Measurements from ENCODE around the gene IL1R1. TPM values are rescaled to one million over a fixed set of nuclear protein-coding genes. Genes with fewer than 3 reads are reported as not detected.

Gene IL1R1
- total and polyA plus RNA-seq, 4 donors = 14.0 to 49.3 (median 29.5) TPM

DNA sequence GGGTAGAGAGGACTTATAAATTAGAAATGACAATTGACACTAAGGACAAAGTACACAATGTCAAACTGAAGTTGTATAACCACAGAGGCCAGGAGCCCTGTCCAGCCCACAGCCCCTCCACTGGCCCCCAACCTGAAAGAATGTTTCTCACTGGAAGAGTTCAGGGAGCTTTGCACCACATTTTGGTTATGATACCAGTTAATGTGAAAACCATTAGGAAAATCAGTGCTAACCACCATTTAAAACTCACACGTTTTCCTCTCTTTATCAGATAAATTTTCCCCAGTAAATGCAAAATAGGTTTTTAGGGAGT, 38.1 kb downstream of the IL1R1 start:
- TF ChIP-seq YY1 (IDR thresholded peaks at IDR 0.05) (no peak), HNF4A (conservative IDR thresholded peaks at IDR 0.05) (peak in 1 of 2 donors; percentile 6)
- no peak for DNase-seq (ENCODE audit: low spot score)
- no peak overlapping the region for H3K4me3 ChIP-seq (ENCODE audit: low read depth in 1 of 3, low read length in 3 of 3)
- H3K27me3 ChIP-seq (ENCODE audit: control insufficient read depth in 4 of 4, insufficient read depth in 4 of 4, low read length in 3 of 4) = no peaks in the 10 kb centered on the region
- H3K4me1 ChIP-seq (ENCODE audit: control insufficient read depth in 4 of 4, insufficient read depth in 4 of 4, low read length in 3 of 4) = peaks cover 0 to 1% (median 0%) of the 10 kb centered on the region in 4 donors
- peaks cover 5 to 24% (median 18%) of the 10 kb centered on the region in 4 donors for H3K36me3 ChIP-seq (ENCODE audit: control insufficient read depth in 4 of 4, insufficient read depth in 3 of 4, low read depth in 1 of 4, low read length in 3 of 4)
- no peak overlapping the region for H3K9ac ChIP-seq (ENCODE audit: low read depth in 1 of 2, low read length in 2 of 2)
- no peak overlapping the region for H3K27ac ChIP-seq (ENCODE audit: low read depth in 1 of 2, low read length in 2 of 2)
- 60% methylated on average over 1 of the region's 1 CpG for WGBS
- no peaks in the 10 kb centered on the region for H3K9me3 ChIP-seq (ENCODE audit: control insufficient read depth in 4 of 4, low read length in 3 of 4)

DNA sequence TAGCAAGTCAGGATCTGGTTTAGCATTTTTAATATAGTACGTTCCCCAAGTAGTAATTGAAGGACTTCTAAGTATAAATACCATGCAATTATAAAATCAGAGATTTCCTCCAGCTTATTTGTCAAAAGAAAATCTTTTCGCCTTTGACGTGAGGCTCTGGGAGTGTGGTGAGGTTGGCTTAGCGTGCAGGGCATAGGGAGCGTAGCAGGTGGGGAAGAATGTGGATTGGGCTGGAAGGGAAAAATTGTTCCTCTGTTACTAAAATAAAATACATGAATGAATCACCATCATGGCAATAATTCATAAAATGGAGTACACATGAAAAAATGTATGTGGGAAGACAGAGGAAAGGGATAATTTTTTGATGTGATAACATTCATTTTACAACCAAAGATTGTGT, 38.8 kb downstream of the IL1R1 start:
- Histone ChIP-seq H3K9ac (ENCODE audit: low read depth in 1 of 2, low read length in 2 of 2) (no peak overlapping the region), H3K9me3 (ENCODE audit: control insufficient read depth in 4 of 4, low read length in 3 of 4) (no peaks in the 10 kb centered on the region), H3K4me1 (ENCODE audit: control insufficient read depth in 4 of 4, insufficient read depth in 4 of 4, low read length in 3 of 4) (peaks cover 0 to 1% (median 0%) of the 10 kb centered on the region in 4 donors), H3K4me3 (ENCODE audit: low read depth in 1 of 3, low read length in 3 of 3) (no peak overlapping the region), H3K27me3 (ENCODE audit: control insufficient read depth in 4 of 4, insufficient read depth in 4 of 4, low read length in 3 of 4) (no peaks in the 10 kb centered on the region), H3K36me3 (ENCODE audit: control insufficient read depth in 4 of 4, insufficient read depth in 3 of 4, low read depth in 1 of 4, low read length in 3 of 4) (peaks cover 5 to 19% (median 14%) of the 10 kb centered on the region in 4 donors), H3K27ac (ENCODE audit: low read depth in 1 of 2, low read length in 2 of 2) (no peak overlapping the region)
- no peak for DNase-seq (ENCODE audit: low spot score)
- 97% methylated on average over 5 of the region's 5 CpGs for WGBS
- TF ChIP-seq FOXA2 (IDR thresholded peaks at IDR 0.05) (no peak), HNF4G (IDR thresholded peaks at IDR 0.05) (no peak), SP1 (IDR thresholded peaks at IDR 0.05) (no peak), YY1 (IDR thresholded peaks at IDR 0.05) (no peak), RXRA (IDR thresholded peaks at IDR 0.05) (no peak), HNF4A (conservative IDR thresholded peaks at IDR 0.05) (no peak), RAD21 (IDR thresholded peaks at IDR 0.05) (no peak), TAF1 (conservative IDR thresholded peaks at IDR 0.05) (no peak), NR2F2 (IDR thresholded peaks at IDR 0.05) (no peak), FOXA1 (IDR thresholded peaks at IDR 0.05) (no peak), EGR1 (IDR thresholded peaks at IDR 0.05; ENCODE audit: low read depth in 2 of 2) (no peak)
- TF ChIP-seq, protein P1, sequence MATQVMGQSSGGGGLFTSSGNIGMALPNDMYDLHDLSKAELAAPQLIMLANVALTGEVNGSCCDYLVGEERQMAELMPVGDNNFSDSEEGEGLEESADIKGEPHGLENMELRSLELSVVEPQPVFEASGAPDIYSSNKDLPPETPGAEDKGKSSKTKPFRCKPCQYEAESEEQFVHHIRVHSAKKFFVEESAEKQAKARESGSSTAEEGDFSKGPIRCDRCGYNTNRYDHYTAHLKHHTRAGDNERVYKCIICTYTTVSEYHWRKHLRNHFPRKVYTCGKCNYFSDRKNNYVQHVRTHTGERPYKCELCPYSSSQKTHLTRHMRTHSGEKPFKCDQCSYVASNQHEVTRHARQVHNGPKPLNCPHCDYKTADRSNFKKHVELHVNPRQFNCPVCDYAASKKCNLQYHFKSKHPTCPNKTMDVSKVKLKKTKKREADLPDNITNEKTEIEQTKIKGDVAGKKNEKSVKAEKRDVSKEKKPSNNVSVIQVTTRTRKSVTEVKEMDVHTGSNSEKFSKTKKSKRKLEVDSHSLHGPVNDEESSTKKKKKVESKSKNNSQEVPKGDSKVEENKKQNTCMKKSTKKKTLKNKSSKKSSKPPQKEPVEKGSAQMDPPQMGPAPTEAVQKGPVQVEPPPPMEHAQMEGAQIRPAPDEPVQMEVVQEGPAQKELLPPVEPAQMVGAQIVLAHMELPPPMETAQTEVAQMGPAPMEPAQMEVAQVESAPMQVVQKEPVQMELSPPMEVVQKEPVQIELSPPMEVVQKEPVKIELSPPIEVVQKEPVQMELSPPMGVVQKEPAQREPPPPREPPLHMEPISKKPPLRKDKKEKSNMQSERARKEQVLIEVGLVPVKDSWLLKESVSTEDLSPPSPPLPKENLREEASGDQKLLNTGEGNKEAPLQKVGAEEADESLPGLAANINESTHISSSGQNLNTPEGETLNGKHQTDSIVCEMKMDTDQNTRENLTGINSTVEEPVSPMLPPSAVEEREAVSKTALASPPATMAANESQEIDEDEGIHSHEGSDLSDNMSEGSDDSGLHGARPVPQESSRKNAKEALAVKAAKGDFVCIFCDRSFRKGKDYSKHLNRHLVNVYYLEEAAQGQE (IDR thresholded peaks at IDR 0.05) = no peak
- TF ChIP-seq, protein P2, sequence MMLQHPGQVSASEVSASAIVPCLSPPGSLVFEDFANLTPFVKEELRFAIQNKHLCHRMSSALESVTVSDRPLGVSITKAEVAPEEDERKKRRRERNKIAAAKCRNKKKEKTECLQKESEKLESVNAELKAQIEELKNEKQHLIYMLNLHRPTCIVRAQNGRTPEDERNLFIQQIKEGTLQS (IDR thresholded peaks at IDR 0.05) = no peak
- TF ChIP-seq, protein P3, sequence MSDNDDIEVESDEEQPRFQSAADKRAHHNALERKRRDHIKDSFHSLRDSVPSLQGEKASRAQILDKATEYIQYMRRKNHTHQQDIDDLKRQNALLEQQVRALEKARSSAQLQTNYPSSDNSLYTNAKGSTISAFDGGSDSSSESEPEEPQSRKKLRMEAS (IDR thresholded peaks at IDR 0.05) = no peak
- TF ChIP-seq, protein P4, sequence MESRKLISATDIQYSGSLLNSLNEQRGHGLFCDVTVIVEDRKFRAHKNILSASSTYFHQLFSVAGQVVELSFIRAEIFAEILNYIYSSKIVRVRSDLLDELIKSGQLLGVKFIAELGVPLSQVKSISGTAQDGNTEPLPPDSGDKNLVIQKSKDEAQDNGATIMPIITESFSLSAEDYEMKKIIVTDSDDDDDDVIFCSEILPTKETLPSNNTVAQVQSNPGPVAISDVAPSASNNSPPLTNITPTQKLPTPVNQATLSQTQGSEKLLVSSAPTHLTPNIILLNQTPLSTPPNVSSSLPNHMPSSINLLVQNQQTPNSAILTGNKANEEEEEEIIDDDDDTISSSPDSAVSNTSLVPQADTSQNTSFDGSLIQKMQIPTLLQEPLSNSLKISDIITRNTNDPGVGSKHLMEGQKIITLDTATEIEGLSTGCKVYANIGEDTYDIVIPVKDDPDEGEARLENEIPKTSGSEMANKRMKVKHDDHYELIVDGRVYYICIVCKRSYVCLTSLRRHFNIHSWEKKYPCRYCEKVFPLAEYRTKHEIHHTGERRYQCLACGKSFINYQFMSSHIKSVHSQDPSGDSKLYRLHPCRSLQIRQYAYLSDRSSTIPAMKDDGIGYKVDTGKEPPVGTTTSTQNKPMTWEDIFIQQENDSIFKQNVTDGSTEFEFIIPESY (IDR thresholded peaks at IDR 0.05) = no peak
- TF ChIP-seq, protein P5, sequence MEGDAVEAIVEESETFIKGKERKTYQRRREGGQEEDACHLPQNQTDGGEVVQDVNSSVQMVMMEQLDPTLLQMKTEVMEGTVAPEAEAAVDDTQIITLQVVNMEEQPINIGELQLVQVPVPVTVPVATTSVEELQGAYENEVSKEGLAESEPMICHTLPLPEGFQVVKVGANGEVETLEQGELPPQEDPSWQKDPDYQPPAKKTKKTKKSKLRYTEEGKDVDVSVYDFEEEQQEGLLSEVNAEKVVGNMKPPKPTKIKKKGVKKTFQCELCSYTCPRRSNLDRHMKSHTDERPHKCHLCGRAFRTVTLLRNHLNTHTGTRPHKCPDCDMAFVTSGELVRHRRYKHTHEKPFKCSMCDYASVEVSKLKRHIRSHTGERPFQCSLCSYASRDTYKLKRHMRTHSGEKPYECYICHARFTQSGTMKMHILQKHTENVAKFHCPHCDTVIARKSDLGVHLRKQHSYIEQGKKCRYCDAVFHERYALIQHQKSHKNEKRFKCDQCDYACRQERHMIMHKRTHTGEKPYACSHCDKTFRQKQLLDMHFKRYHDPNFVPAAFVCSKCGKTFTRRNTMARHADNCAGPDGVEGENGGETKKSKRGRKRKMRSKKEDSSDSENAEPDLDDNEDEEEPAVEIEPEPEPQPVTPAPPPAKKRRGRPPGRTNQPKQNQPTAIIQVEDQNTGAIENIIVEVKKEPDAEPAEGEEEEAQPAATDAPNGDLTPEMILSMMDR (IDR thresholded peaks at IDR 0.05; ENCODE audit: low read depth, low read length, missing input control) = no peak
